Small intestine (tissue), 7 donors: ENCODE results near the gene NME3. TPM values are rescaled to one million over a fixed set of nuclear protein-coding genes. Genes with fewer than 3 reads are reported as not detected.
A peak's percentile ranks its signal among the peaks of the same experiment; 100 is the strongest.

Experiments
- DNase-seq, 2 donors: peaks; one replicate each; pipeline versions ENCODE4 v3.0.0 to v3.0.0-alpha.2; 2013
- FAIRE-seq: peaks from 2 replicates; lab custom pipeline; 2012; peaks lifted over from hg19 to GRCh38; lab: Jason Lieb, UNC
- H3K27ac ChIP-seq, 3 donors: one replicate each; pipeline ENCODE4 v1.5.1; 2013; ENCODE audit warnings: low read length in 2 of 3, mild to moderate bottlenecking in 2 of 3, control low read depth in 1 of 3, inconsistent platforms in 1 of 3, low read depth in 1 of 3, moderate library complexity in 1 of 3
- H3K27me3 ChIP-seq, 3 donors: one replicate each; pipeline ENCODE4 v1.6.1; 2013; ENCODE audit warnings: low read length in 3 of 3, inconsistent platforms in 1 of 3; ENCODE audit not compliant: control insufficient read depth in 3 of 3, insufficient read depth in 3 of 3
- H3K36me3 ChIP-seq, 3 donors: one replicate each; pipeline ENCODE4 v1.6.1; 2013; ENCODE audit warnings: low read length in 3 of 3, inconsistent platforms in 1 of 3, low read depth in 1 of 3, mild to moderate bottlenecking in 1 of 3, moderate library complexity in 1 of 3; ENCODE audit not compliant: control insufficient read depth in 3 of 3, insufficient read depth in 2 of 3
- H3K4me1 ChIP-seq, 3 donors: one replicate each; pipeline ENCODE4 v1.6.1; 2013; ENCODE audit warnings: low read length in 2 of 3, inconsistent platforms in 1 of 3, low read depth in 1 of 3, mild to moderate bottlenecking in 1 of 3, moderate library complexity in 1 of 3; ENCODE audit not compliant: control insufficient read depth in 3 of 3, insufficient read depth in 2 of 3
- H3K4me3 ChIP-seq, 3 donors: one replicate each; pipeline ENCODE4 v1.5.1; 2013; ENCODE audit warnings: low read length in 3 of 3, control low read depth in 1 of 3, inconsistent platforms in 1 of 3, low read depth in 1 of 3, mild to moderate bottlenecking in 1 of 3, moderate library complexity in 1 of 3
- H3K9me3 ChIP-seq, 2 donors: one replicate each; pipeline ENCODE4 v1.6.1; 2013; ENCODE audit warnings: low read depth in 1 of 2, low read length in 1 of 2; ENCODE audit not compliant: control insufficient read depth in 2 of 2, insufficient read depth in 1 of 2
- WGBS, 3 donors: extraction: QIAGEN DNeasy Blood & Tissue Kit; methylation state at CpG; one replicate each; pipeline ENCODE4 v1.1.7; 2013; 5-methylcytosine and 5-hydroxymethylcytosine counted together
- polyA plus RNA-seq, 4 donors: library from polyadenylated mRNA; stranded (reverse) in 3 of 4; unstranded in 1 of 4; fragments of 200-250 nt in 3 of 4; fragments of 120-200 nt in 1 of 4; gene quantifications; one replicate each; pipeline versions ENCODE4 v1.2.1 to v1.2.3, GENCODE V29; 2013
- donor health status: healthy with polysubstance abuse.
- donor health status: control.
- donor health status: control.
- donor health status: Bipolar disorder and iron deficiency.
- donor health status: healthy.

The NME3 gene
- polyA plus RNA-seq, 4 donors, result 61.2 to 293 (median 153) TPM

- peak; percentile 51 to 55 for DNase-seq
- Histone ChIP-seq H3K36me3 (peaks cover 6 to 72% (median 8%) of the 10 kb centered on the region in 3 donors), H3K4me3 (peak within 1 kb of the TSS; percentile 82 to 93 (median 89)), H3K9me3 (no peaks in the 10 kb centered on the region), H3K27me3 (no peaks in the 10 kb centered on the region), H3K27ac (peak within 1 kb of the TSS; percentile 82 to 91 (median 87)), H3K4me1 (peaks cover 0 to 16% (median 7%) of the 10 kb centered on the region in 3 donors)
- 0 to 1% (median 1%) methylated on average over 46 to 53 of the region's 53 CpGs for WGBS, 3 donors
- FAIRE-seq, result no peak
These were observed 1.1 kb upstream of the NME3 start, which contains the start of gene EME2 for GRCh38 chr16:1772362-1772907. TSS of gene EME2 (plus strand) at chr16:1772810. CDS start at chr16:1773228, 418 bp downstream.

DNA sequence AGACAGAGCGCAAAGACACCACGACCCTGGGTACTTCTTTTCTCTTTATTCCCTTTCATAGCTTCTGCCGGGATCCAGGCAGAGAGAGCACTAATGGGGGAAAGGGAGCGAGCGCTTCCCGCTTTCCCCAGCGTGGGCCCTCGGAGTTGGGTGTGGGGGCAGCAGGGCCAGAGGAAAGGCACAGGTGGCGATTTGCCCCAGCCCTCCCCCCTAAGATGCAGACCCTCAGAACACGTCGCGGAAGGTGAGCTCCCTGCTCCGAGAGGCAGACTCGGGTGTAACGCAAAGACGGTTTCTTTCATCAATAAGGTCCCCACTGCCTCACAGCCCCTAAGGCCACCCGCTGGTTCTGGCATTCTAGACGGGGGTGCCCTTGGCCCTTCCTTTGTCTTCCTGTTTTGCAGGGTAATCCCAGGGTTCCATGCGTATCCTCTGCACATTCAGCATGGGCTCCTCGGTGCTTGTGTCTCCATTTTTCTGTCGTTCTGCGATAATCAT, 570 bp upstream of the NME3 start:
- FAIRE-seq (no peak), DNase-seq (no peak)
- H3K4me1 ChIP-seq, result peaks cover 0 to 16% (median 7%) of the 10 kb centered on the region in 3 donors
- 5 to 11% (median 5%) methylated on average over 22 of the region's 22 CpGs for WGBS, 3 donors
- H3K9me3 ChIP-seq, result no peaks in the 10 kb centered on the region
- no peaks in the 10 kb centered on the region for H3K27me3 ChIP-seq
- H3K36me3 ChIP-seq, result peaks cover 5 to 72% (median 10%) of the 10 kb centered on the region in 3 donors
- peak overlapping the region; percentile 82 to 91 (median 87) for H3K27ac ChIP-seq
- H3K4me3 ChIP-seq, result peak overlapping the region; percentile 82 to 93 (median 89)

- 7 to 10% (median 9%) methylated on average over 63 to 81 of the region's 81 CpGs for WGBS, 3 donors
- Histone ChIP-seq H3K9me3 (no peaks in the 10 kb centered on the region), H3K27ac (peak overlapping the region; percentile 3 to 62 (median 12)), H3K36me3 (peaks cover 4 to 72% (median 7%) of the 10 kb centered on the region in 3 donors), H3K4me3 (peak overlapping the region; percentile 82 to 93 (median 89)), H3K4me1 (peaks cover 0 to 16% (median 7%) of the 10 kb centered on the region in 3 donors), H3K27me3 (no peaks in the 10 kb centered on the region)
- FAIRE-seq (no peak), DNase-seq (peak; percentile 48 to 62)
These were observed 785 bp downstream of the NME3 start for GRCh38 chr16:1770328-1771187.

- peak overlapping the region in 1 of 3 donors; percentile 93 for H3K4me3 ChIP-seq
- H3K9me3 ChIP-seq, result no peaks in the 10 kb centered on the region
- 70 to 75% (median 70%) methylated on average over 24 to 27 of the region's 27 CpGs for WGBS, 3 donors
- peaks cover 0 to 12% (median 7%) of the 10 kb centered on the region in 3 donors for H3K4me1 ChIP-seq
- H3K27ac ChIP-seq, result no peak overlapping the region
- peaks cover 4 to 72% (median 7%) of the 10 kb centered on the region in 3 donors for H3K36me3 ChIP-seq
- H3K27me3 ChIP-seq, result no peaks in the 10 kb centered on the region
- FAIRE-seq (no peak), DNase-seq (no peak)
These were observed 1.7 kb downstream of the NME3 start for GRCh38 chr16:1769402-1770300.

GRCh38 chr16:1768767-1769401, 2.5 kb downstream of the NME3 start:
- FAIRE-seq (no peak), DNase-seq (no peak)
- WGBS, 3 donors, result 77 to 83% (median 81%) methylated on average over 18 to 26 of the region's 26 CpGs
- Histone ChIP-seq H3K4me1 (peaks cover 0 to 4% (median 1%) of the 10 kb centered on the region in 3 donors), H3K27ac (no peak overlapping the region), H3K9me3 (no peaks in the 10 kb centered on the region), H3K4me3 (no peak overlapping the region), H3K36me3 (peaks cover 4 to 72% (median 7%) of the 10 kb centered on the region in 3 donors), H3K27me3 (no peaks in the 10 kb centered on the region)

- Histone ChIP-seq H3K27ac (no peak overlapping the region), H3K4me1 (peaks cover 0 to 3% (median 0%) of the 10 kb centered on the region in 3 donors), H3K27me3 (no peaks in the 10 kb centered on the region), H3K4me3 (no peak overlapping the region), H3K9me3 (no peaks in the 10 kb centered on the region), H3K36me3 (peaks cover 4 to 75% (median 7%) of the 10 kb centered on the region in 3 donors)
- WGBS, 3 donors, result 88 to 91% (median 88%) methylated on average over 38 to 41 of the region's 41 CpGs
- no peak for DNase-seq
- no peak for FAIRE-seq
These were observed 3.1 kb downstream of the NME3 start for GRCh38 chr16:1768061-1768766.
